ENCODE data around the gene USF3. TPM values are rescaled to one million over a fixed set of nuclear protein-coding genes. Genes with fewer than 3 reads are reported as not detected.
A peak's percentile ranks its signal among the peaks of the same experiment; 100 is the strongest.

The USF3 gene
- total and polyA plus RNA-seq, 2 donors (not counting 1 experiment from before 2014, with no cell fraction given): 9.8 to 38.9 TPM

GRCh38 chr3:113606539-113607218 is 89.8 kb downstream of the USF3 start:
- Histone ChIP-seq H4K20me1 (ENCODE audit: control insufficient read depth, insufficient read depth, low read length, poor library complexity, severe bottlenecking) (no peaks in the 10 kb centered on the region), H3K9ac (ENCODE audit: low read length) (no peak overlapping the region), H3K9me3 (ENCODE audit: control extremely low read depth in 1 of 3, control insufficient read depth in 2 of 3, insufficient read depth in 1 of 3, low read length in 2 of 3) (no peaks in the 10 kb centered on the region), H3K4me3 (ENCODE audit: control extremely low read depth in 1 of 5, extremely low read depth in 1 of 5, insufficient read depth in 1 of 5, low read depth in 2 of 5, low read length in 4 of 5) (no peak overlapping the region), H3K4me2 (replicated peaks; ENCODE audit: low read depth, low read length, poor library complexity, severe bottlenecking) (peak overlapping the region; percentile 45), H3K27ac (ENCODE audit: low read length in 2 of 2) (peak overlapping the region; percentile 42 to 63), H3K79me2 (ENCODE audit: control insufficient read depth, insufficient read depth, low read length) (no peaks in the 10 kb centered on the region), H3K36me3 (replicated peaks in 1 of 2; ENCODE audit: control extremely low read depth in 1 of 2, control insufficient read depth in 1 of 2, extremely low read depth in 1 of 2, insufficient read depth in 2 of 2, low read length in 1 of 2) (peaks cover 0 to 59% of the 10 kb centered on the region in 2 experiments), H2AFZ (ENCODE audit: insufficient read depth, low read depth, low read length, poor library complexity, severe bottlenecking) (no peak overlapping the region), H3K4me1 (ENCODE audit: control insufficient read depth in 2 of 2, insufficient read depth in 2 of 2, low read length in 2 of 2) (peaks cover 19 to 23% of the 10 kb centered on the region in 2 donors), H3K27me3 (replicated peaks in 1 of 4; ENCODE audit: control extremely low read depth in 1 of 4, control insufficient read depth in 3 of 4, insufficient read depth in 4 of 4, low read length in 3 of 4) (no peaks in the 10 kb centered on the region)
- Mint-ChIP-seq H3K4me3 (peak overlapping the region; percentile 69), H3K27me3 (no peaks in the 10 kb centered on the region), H3K9me3 (ENCODE audit: insufficient read depth) (no peaks in the 10 kb centered on the region), H3K27ac (peak overlapping the region; percentile 85), H3K4me1 (peaks cover 27% of the 10 kb centered on the region)
- ATAC-seq (ENCODE audit: low read depth): peak; percentile 96
- ChIA-PET CTCF (interaction anchor here (0.6 to 2.2 kb wide), 11 partner anchors 16 to 267 kb away, joined by 3 to 8 read pairs (median 4); partner anchors contain the start of gene NAA50), POLR2A (interaction anchor here (1.5 kb wide), 1 partner anchor 89 kb away, joined by 5 read pairs; the partner anchor contains the start of gene USF3)
- no peak for TF ChIP-seq CTCF (IDR thresholded peaks at IDR 0.05)
- TF ChIP-seq EZH2 (IDR thresholded peaks at IDR 0.05; ENCODE audit: borderline replicate concordance, insufficient read depth, low read depth, low read length, poor library complexity, severe bottlenecking): no peak
- 0% methylated on average over 3 of the region's 8 CpGs for WGBS (ENCODE audit: insufficient coverage)
- DNase-seq: peak; percentile 78
- intact Hi-C loops (cut with micrococcal nuclease): loop anchor here (2.0 kb wide), 3 partner anchors 20 to 90 kb away; partner anchors contain the start of genes SIDT1 and USF3

- intact Hi-C loops (cut with micrococcal nuclease): no loop called here
- Histone ChIP-seq H3K79me2 (ENCODE audit: control insufficient read depth, insufficient read depth, low read length) (no peaks in the 10 kb centered on the region), H3K27ac (ENCODE audit: low read length in 2 of 2) (no peak overlapping the region), H3K27me3 (replicated peaks in 1 of 4; ENCODE audit: control extremely low read depth in 1 of 4, control insufficient read depth in 3 of 4, insufficient read depth in 4 of 4, low read length in 3 of 4) (no peaks in the 10 kb centered on the region), H3K4me1 (ENCODE audit: control insufficient read depth in 2 of 2, insufficient read depth in 2 of 2, low read length in 2 of 2) (peaks cover 19 to 20% of the 10 kb centered on the region in 2 donors), H3K36me3 (replicated peaks in 1 of 2; ENCODE audit: control extremely low read depth in 1 of 2, control insufficient read depth in 1 of 2, extremely low read depth in 1 of 2, insufficient read depth in 2 of 2, low read length in 1 of 2) (peaks cover 0 to 35% of the 10 kb centered on the region in 2 experiments), H3K9me3 (ENCODE audit: control extremely low read depth in 1 of 3, control insufficient read depth in 2 of 3, insufficient read depth in 1 of 3, low read length in 2 of 3) (no peaks in the 10 kb centered on the region), H3K4me3 (ENCODE audit: control extremely low read depth in 1 of 5, extremely low read depth in 1 of 5, insufficient read depth in 1 of 5, low read depth in 2 of 5, low read length in 4 of 5) (no peak overlapping the region), H4K20me1 (ENCODE audit: control insufficient read depth, insufficient read depth, low read length, poor library complexity, severe bottlenecking) (no peaks in the 10 kb centered on the region), H2AFZ (ENCODE audit: insufficient read depth, low read depth, low read length, poor library complexity, severe bottlenecking) (no peak overlapping the region), H3K9ac (ENCODE audit: low read length) (no peak overlapping the region), H3K4me2 (replicated peaks; ENCODE audit: low read depth, low read length, poor library complexity, severe bottlenecking) (no peak overlapping the region)
- Mint-ChIP-seq H3K9me3 (ENCODE audit: insufficient read depth) (no peaks in the 10 kb centered on the region), H3K27ac (peak overlapping the region; percentile 32), H3K27me3 (no peaks in the 10 kb centered on the region), H3K4me1 (peaks cover 21% of the 10 kb centered on the region), H3K4me3 (no peak overlapping the region)
- POLR2A ChIA-PET: no interaction called here
- TF ChIP-seq EZH2 (IDR thresholded peaks at IDR 0.05; ENCODE audit: borderline replicate concordance, insufficient read depth, low read depth, low read length, poor library complexity, severe bottlenecking) (no peak), CTCF (IDR thresholded peaks at IDR 0.05) (no peak)
- no peak for ATAC-seq (ENCODE audit: low read depth)
- CTCF ChIA-PET: interaction anchor here (1.1 kb wide), 1 partner anchor 10 kb away, joined by 3 read pairs; no protein-coding TSS in a partner anchor
- WGBS (ENCODE audit: insufficient coverage): 100% methylated on average over 11 of the region's 11 CpGs
- no peak for DNase-seq
These were observed 93.6 kb downstream of the USF3 start for GRCh38 chr3:113602836-113603235.
